Sciatic nerve (tissue), 2 donors: ENCODE data around the gene XIRP1. TPM values are rescaled to one million over a fixed set of nuclear protein-coding genes. Genes with fewer than 3 reads are reported as not detected.

Experiments
- ATAC-seq: fragments of 200-7000 bp; cut with Tn5 transposase; one replicate; pipeline ENCODE4 v1.9.1; 2020; ENCODE audit warnings: mild to moderate bottlenecking, moderate library complexity
- DNase-seq: peaks from one replicate; pipeline ENCODE4 v3.0.0-alpha.2; 2020; ENCODE audit warnings: low spot score
- intact Hi-C: fragments of 100-400 bp; cut with DNase I; formaldehyde crosslinking; loops from one replicate; pipeline ENCODE4 v1.14.2; 2022
- total RNA-seq: library from RNA; stranded (reverse); fragmentation: NEBNext Ultra II Directional; extraction: Animal tissue kit (Norgen Biotek cat#: 25700); gene quantifications from one replicate; pipeline ENCODE4 v1.2.1, GENCODE V29; 2021
- donor health status: DM: no; HTN: no; CAD: no.
- donor health status: DM: no; HTN: no; CAD: no.

XIRP1 gene
- total RNA-seq, 1 donor from 2014 or later: 0.04 TPM

GRCh38 chr3:39149498-39150147, 42.8 kb downstream of the XIRP1 start:
- DNase-seq (no peak), ATAC-seq (no peak)
- intact Hi-C loops: no loop called here

DNA sequence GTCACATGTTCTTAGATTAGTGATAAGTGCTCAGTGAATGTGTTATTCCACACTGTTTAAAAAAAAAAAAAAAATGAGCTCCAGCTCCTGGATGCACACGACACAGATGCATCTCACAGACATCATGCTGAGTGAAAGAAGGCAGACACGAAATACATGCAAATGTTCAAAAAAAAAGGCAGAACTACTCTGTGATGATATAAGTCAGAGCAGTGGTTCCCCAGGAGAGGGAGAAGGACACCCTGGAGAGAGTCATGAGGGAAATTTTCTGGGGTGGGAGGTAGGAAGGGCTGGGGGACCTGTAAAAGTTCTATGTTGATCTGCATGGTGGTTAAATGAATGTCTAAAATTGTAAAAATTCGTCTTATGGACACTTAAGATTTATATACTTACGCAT, 43.3 kb downstream of the XIRP1 start:
- intact Hi-C loops: no loop called here
- DNase-seq: no peak
- ATAC-seq: no peak

GRCh38 chr3:39148435-39149058, 43.8 kb downstream of the XIRP1 start:
- ATAC-seq (no peak), DNase-seq (no peak)
- intact Hi-C loops: no loop called here

- ATAC-seq (no peak), DNase-seq (no peak)
- intact Hi-C loops: no loop called here
Observed at GRCh38 chr3:39147711-39148434, 44.5 kb downstream of the XIRP1 start.

GRCh38 chr3:39146611-39147591, 45.5 kb downstream of the XIRP1 start:
- ATAC-seq (peak; percentile 52), DNase-seq (peak; percentile 84)
- intact Hi-C loops: no loop called here

DNA sequence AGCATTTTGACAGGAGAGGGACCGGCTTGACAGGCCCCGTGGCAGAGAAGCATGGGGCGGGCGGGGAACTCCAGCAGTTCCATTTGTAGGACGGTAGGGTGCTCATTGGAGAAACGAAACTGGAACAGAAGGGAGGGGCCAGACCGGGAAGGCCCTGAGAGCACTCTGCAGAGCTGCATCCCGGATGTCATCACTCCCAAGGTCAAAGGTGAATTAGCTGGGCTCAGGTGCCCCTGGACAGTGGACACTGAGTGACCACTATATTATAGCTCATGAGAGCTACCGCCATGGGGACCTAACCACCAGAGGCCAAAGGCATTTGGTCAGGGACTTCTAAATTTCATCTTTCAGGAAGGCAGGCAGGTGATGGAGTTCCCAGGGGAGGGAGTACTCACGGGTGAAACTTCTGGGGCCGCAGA, 46.3 kb downstream of the XIRP1 start:
- intact Hi-C loops: no loop called here
- ATAC-seq (no peak), DNase-seq (no peak)

- no peak for ATAC-seq
- DNase-seq: peak; percentile 60
- intact Hi-C loops: no loop called here
Observed at GRCh38 chr3:39144748-39145380, 47.5 kb downstream of the XIRP1 start.

- intact Hi-C loops: no loop called here
- DNase-seq: peak; percentile 62
- no peak for ATAC-seq
Observed at GRCh38 chr3:39144095-39144747, 48.2 kb downstream of the XIRP1 start.

- intact Hi-C loops: no loop called here
- ATAC-seq (no peak), DNase-seq (no peak)
Observed at GRCh38 chr3:39143051-39143885, 49.1 kb downstream of the XIRP1 start.

DNA sequence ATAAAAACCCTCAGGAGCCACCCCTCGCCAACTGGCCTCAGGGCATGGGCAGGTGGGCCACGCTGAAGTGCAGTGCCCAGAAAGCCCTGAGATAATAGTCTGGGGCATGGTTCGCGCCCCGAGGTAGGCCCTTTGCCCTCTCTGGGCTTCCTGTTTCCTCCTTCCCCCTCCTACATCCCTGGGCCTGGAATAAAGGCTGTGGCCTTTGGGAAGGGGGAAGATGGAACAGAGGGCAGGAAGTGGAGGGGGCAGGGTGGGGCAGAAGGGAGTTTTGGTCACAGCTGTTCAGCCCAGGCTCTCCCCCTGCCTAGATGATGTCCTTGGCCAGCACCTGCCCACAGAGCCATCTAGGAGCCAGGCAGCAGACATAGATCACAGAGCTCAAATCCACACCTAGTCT, 50.3 kb downstream of the XIRP1 start:
- intact Hi-C loops: no loop called here
- DNase-seq (no peak), ATAC-seq (peak; percentile 11)

DNA sequence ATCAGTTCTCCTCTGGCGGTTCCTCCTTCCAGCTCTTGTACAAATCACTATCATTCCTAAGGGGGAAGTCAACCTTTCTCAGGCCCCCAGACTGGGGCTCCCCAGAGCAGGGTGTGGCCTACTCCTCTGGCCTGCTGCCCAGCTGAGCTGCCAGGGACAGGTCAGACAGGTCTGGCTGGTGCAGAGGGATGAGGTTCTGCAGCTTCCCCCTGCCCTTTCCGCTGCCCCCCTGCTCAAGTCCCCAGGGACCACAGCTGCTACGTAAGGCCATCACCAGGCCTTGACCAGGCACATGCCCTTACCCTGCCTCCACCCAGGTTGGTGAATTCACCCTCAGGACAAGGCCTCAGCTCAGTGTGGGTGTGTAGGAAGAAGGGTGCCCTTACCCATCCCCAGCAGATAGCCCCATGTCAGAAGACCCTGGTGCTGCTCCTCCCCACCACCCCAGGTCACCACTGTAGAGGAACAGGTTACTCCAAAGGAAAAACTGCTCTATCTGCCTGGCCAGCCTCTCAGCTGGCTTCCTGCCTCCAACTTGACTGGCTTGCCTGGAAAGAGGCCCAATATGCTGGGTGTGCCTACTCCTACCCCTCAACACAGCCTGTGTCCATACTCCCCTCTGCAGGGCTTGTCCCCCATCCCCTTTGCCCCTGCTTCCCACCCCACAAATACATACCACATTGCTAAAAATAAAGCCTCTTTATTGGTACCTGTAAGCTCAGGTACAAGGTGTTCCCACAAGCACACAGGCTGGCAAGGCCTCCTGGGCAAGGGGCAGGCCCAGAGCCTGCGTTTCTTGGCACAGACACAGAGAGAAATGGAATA, 51.0 kb downstream of the XIRP1 start:
- DNase-seq (no peak), ATAC-seq (peak; percentile 54)
- intact Hi-C loops: no loop called here

- ATAC-seq (no peak), DNase-seq (no peak)
- intact Hi-C loops: no loop called here
Observed at GRCh38 chr3:39140341-39140971, 51.9 kb downstream of the XIRP1 start.

DNA sequence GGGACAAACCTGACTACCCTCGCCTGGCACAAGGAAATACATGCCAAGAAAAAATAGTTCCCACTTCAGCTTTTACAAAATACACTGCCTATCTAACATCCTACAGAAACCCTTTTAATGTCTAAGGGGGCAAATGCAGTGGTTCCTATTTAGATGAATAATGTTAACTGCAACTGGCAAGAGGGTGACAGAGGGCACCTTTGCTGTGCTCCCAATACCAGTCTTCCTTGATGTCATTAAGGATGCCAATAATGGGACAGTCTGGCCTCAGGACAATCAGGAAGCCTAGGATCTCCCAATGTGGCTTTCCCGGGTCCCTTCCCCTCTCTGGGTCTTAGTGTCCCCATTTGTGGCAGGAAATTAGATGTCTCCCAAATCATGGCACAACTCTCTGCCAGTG, 53.0 kb downstream of the XIRP1 start:
- intact Hi-C loops: no loop called here
- DNase-seq (no peak), ATAC-seq (no peak)

DNA sequence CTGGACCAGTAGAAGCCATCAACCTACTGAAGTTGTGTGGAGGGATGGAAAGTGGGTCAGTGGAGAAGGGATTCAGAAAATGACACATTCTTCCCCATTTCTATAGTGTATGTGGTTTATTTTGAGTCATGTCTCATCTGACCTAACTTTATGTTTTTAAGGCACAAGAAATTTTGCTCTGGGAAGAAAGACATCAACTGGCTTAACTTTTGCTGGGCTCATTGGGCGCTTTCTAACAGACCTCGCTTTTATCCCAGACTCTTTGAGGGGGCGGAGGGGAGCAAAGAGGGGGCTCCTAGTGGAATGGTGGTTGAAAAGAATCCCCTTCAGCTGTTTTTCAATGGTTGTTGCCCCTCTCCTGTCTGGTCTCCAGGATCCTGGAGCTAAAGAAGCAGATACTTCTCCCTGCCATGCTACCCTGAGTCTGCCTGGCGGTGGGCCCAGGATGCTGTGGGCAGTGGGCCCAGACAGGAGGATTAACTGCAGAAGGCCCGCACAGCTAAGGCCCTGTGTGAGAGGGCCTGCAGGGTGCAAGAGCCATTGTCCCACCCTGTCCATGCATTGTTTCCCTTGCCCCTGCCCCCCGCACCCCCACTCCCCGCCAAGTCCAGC, 53.5 kb downstream of the XIRP1 start:
- ATAC-seq: no peak
- intact Hi-C loops: no loop called here

DNA sequence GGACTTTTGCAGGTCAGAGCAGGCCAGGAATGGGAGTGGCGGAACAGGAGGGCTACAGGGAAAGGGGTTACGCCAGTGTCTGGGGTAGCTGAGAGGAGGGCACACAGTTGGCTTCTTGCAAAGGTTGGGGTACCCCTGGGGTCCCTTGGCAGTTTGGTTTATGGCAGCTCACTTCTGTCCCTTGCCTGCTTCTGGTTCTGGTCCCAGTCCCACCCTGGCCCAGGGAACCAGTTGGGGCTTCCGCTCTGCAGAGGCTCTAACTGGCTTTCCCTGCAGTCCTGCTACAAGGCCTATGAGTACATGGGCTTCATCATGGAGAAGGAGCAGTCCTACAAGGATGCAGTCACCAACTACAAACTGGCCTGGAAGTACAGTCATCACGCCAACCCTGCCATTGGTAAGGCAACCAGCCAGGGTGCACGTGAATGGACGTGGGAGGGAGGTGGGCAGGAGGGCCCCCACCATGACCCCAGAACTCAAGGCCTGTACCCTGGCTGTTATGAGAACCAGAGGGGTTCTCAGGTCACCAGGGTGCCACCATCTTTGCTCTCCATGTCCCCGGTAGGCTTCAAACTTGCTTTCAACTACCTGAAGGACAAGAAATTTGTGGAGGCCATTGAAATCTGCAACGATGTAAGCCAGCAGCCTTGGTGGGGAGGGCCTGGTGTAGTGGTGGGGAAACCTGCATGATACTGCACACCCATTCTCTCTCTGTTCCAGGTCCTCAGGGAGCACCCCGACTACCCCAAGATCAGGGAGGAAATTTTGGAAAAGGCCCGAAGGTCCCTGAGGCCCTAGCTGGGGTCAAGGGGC, 54.2 kb downstream of the XIRP1 start:
- ATAC-seq (no peak), DNase-seq (no peak)
- intact Hi-C loops: no loop called here

More for the DNA sequence above, 53.5 kb downstream of the XIRP1 start:
- DNase-seq: no peak
